COLO829 (cell line): ENCODE data around the gene CUX1.
"Not testable (repeated sequence)": the region's sequence is repeated elsewhere in the genome, so short reads cannot be mapped to it uniquely, and the experiment has no call there.

Experiments used
- DNase-seq: peaks from one replicate; pipeline ENCODE4 v3.0.0; 2012; ENCODE audit warnings: low spot score

CUX1 gene

DNA sequence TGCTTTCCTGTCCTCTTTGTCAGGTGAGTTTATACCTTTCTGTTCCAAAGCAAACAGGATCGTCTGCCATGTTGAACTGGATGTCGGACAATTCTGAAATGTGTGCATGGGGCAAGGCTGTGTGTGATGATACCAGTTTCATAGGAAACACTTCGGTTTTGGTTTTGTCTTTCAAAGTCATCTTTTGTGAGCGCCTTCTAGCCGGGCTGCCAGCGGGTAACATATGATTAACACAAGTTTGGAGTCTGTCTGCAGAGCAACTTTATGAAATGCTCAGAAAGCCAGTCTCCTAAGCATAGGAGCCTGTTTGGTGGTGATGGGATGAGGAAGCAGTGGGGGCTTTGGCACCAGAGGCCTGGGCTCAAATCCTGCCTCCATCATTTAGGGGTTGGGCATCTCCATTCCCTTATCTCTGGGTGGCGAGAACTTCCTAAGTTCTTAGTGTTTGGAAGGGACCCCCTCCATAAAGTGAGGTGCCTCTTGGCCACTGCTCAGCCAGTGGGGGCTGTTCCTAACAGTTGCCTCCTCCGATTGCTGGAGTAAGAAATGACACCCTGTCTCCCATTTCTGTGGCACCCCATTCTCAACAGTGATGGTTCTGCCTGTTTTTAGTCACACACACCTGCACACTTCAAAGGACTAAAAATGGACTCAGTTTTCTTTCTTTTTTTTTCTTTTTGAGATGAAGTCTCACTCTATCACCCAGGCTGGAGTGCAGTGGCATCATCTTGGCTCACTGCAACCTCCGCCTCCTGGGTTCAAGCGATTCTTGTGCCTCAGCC lies 36.8 kb downstream of the CUX1 start:
- no peak for DNase-seq

DNA sequence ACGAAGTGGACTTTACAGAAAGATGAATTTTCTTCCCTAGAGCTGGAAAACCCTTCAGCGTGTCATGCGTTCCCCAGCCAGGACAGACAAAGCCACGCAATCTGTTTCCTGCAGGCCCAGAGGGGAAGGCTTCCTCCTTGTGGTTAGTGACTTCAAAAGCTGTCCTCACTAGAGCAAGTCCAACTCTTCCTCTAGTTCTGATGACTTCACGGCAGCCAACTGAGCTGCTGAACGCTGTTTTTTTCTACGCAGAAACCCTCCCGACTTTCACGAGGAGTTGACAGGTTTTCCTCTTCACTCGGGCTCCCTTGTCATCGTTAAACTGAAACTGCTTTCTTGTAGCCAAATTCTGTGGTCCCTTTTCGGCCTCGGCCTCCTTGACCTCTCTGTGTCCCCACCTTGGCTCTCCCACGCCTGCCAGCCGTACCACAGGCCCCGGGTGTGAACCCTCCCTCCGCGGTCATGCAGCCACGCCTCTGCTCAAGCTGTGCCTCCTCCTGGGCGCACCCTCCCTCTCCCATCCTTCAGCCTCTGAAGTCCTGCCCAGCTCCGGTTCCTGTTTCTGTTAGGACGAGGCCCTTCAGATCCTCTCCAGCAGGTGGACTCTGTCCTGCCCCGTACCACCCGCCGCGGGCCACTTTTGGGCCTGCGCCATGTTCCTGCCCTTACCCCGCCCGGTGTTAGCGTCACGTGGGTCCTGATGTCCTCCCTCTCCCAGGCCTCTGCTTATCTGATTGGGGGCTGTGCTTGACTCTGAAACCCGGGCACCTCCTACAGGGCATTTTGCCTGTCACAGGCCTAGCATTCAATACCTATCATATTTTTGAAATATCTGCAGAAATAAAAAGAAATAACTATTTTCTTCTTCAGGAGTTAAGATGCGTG lies 39.3 kb downstream of the CUX1 start:
- DNase-seq, result peak; percentile 98

DNA sequence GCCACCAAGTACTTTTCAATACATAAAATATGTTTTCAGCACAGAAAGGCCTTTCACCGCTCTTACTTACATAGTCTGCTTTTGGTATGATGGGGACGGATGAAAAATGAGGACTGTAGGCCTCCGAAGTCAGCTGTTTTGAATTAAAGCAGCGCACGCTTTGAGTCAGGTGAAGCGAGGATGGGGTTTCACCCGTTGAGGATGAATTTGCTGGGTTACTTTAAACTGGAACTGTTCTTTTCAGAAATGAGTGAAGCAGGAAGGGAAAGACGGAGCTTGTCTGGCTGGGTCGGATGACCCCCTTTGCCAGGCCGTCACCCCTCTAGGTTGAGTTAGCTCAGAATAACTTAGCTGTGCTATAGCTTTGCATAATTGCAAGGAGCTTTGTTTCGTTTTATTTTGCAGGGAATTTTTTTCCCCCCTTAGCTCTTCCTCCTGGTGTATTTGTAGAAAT lies 40.0 kb downstream of the CUX1 start:
- no peak for DNase-seq

DNA sequence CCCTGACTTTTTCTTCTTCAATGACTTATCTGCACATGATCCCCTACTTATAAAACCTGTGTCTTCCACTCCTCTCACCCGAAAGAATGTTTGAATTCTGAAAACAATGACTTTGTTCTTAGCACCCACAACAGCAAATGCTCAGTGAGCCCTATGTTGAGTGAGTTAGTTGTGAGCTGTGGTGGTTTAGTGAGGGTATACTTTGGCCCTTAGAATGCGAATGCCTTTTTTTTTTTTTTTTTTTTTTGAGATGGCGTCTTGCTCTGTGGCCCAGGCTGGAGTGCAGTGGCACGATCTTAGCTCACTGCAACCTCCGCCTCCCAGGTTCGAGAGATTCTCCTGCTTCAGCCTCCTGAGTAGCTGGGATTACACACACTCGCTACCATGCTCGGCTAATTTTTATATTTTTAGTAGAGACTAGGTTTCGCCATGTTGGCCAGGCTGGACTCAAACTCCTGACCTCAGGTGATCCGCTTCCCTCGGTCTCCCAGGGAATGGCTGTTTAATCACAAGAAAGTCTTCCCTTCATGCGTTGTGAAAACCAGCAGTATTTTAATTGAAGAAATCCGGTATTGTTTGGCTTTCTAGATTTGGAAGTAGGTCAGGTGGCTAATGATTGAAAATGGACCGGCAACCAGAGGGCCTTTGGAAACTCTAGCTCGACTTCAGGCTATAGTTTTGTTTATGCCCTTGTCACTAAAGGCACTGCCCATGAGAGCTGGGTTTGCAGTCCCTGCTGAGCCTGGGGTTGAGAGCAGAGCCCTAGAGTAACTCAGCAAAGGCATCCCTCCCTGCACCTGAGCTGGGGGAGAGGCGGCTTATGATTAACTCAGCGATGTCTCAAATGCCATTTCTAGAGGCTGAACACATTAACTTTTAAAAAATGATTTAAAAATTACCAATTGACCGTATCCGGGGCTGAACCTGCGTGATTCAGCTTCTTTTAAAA lies 41.3 kb downstream of the CUX1 start:
- no peak for DNase-seq

DNA sequence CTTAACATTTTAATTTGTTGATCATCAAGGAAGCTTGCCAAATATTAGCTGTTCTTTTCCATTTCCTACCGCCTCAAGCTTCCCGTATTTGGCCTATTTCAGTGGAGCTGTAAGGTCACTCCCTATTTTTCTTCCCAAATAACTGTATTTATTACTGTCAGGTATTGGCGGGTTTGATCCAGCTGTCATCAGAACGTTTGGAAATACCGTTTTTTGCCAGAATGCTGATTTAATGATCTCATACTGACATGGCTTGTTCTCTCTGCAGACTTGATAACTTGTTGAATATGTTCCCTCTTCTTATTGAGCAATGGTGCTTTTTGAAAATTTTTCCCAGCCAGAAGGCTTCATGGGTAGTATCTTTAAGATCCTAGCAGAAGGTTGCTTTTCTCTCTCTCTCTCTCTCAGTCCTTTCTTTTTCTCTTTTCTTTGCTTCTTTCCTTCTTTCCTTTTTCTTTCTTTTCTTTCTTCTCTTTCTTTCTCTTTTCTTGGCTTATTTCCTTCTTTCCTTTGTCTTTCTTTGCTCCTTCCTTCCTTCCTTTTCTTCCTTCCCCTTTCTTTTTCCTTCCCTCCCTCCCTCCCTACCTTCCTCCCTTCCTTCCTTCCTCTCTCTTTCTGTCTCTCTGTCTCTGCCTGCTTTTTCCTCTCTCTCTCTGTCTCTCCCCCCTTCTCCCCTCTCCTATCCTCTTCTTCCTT lies 42.1 kb downstream of the CUX1 start:
- DNase-seq, result no peak

DNA sequence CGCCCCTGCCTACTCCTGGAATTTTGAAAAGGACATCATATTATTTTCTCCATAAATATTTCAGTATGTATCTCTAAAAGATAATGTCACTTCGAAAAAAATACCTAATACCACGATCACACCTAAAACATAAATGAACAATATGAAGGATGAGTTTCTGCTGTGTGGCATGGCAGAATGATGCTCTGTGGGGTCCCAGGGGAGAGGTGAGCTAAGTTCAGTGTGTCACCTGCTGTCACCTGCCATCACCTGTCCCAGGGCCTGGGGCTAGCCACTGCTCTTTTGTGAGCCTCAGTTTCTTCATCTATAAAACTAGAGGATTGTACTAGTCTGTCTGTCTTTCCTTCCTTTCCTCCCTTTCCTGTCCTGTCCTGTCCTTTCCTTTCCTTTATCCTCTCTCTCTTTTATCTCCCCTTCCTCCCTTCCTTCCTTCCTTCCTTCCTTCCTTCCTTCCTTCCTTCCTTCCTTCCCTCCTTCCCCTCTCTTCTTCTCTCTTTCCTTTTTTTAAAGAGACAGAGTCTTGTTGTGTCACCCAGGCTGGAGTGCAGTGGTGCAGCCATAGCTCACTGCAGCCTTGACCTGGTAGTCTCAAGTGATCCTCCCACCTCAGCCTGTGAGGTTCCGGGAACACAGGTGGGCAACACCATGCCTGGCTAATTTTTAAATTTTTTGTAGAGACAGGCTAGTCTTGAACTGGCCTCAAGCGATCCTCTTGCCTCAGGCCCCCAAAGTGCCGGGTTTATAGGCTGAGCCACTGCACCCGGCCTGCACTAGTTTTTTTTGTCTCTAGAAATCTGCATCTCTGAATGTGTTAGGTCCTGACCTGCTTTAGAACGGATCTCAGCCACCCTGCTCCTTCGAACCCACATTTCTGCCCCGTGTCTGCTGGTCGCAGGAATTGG lies 43.1 kb downstream of the CUX1 start:
- DNase-seq, result no peak

DNA sequence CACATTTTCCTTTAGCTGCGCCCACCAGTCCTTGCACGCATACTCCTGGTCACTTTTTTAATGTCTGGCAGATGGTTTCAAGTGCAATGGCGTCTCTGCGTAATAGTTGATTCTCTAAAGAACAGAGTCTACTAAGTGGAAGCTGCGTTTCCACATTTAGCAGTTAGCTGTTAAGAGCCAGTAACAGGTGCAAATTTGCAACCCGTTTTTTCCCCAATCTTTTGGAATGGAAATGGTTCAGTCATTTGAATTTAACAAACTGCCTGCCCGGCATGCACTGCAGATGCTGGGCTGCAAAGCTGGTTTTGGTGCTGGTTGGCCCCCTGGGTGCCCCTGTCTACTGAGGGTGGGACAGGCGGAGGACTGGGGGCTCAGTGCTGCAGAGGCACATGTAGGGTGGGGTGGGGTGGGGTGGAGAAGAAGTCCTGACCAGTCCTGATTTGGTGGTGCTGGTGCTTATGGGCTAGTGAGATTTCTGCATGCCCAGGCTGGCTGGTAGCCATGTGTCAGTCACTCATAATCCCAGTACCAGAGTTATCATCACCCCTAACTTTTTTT lies 43.9 kb downstream of the CUX1 start:
- no peak for DNase-seq

DNA sequence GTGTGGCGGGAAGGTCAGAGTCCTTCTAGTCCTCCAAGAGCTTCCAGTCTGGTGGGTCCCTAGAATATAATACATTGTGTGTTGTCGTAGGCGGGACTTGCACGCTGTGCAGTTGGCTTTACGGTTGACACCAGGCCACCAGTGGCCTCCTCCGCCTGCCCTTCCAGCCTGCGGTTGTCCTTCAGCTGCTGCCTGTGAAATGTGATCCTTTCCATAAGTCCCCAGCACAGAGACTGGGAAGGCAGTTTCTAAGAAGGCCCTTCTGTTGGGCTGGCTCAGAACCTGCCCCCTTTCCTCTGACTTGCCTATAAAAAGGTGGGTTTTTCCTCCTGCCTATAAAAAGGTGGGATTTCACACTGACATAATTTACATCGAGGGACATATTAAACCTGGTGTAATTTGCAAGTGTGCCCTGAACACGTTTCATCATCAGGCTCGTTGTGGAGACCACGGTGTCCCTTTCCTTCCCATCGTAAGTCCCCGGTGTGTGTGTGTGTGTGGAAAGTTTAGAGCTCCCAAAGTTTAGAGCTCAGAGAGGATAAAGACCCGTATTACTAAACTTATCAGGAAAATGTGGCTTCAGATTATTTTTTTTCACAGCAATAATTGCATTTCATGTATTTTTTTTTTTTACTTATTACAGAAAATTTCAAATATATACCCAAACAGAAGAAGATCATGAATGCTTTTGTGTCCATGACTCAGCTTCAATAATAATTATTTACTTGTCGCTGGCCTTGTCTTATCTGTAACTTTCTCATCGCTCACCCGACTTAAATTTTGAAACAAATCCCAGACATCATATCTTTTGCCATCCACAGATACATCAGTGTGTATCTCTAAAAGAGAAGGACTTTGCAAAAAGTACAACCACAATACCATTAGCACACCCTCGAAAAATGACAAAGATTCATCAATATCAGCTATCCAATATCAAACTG lies 45.1 kb downstream of the CUX1 start:
- no peak for DNase-seq

DNA sequence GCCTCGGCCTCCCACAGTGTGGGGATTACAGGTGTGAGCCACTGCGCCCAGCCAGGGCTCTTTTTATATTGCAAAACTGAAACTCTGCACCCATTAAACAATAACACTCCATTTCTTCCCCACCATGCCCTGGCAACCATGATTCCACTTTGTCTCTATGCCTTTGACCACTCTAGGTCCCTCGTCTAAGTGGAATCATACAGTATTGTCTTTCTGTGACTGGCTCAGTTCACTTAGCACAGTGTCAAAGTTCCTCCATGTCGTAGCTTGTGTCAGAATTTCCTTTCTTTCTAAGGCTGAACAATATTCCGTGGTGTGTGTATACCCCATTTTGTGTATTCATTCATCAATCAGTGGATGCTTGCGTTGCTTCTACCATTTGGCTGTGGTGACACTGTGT lies 46.2 kb downstream of the CUX1 start:
- DNase-seq, result no peak

DNA sequence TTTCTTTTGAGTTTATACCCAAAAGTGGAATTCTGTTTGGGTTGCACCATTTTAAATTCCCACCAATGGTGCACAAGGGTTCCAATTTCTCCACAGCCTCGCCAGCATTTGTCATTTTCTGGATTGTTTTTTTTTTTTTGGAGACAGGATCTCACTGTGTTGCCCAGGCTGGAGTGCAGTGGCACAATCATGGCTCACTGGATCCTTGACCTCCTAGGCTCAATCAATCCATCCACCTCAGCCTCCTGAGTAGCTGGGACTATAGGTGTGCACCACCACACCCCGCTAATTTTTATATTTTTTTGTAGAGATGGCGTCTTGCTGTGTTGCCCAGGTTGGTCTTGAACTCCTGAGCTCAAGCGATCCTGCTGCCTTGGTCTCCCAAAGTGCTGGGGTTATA lies 46.6 kb downstream of the CUX1 start:
- no peak for DNase-seq

DNA sequence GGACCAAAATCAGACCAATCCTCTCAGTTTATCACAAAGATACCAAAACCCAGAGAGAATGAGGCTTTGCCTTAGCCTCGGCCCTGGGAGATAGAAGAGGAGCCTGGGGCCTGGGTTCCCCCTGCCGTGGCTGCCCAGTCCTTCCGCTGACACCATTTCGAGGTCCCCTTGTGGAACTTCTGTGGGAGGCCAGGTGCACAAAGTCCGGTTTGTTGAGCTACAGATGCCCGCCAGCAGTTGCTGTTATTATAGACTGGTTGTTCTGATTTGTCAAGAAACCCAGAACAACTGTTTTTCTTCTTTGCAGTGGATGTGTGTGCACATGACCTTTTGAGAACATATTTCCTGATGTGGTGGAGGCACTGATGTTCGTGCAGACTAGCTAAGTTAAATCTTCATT lies 47.6 kb downstream of the CUX1 start:
- DNase-seq, result no peak

DNA sequence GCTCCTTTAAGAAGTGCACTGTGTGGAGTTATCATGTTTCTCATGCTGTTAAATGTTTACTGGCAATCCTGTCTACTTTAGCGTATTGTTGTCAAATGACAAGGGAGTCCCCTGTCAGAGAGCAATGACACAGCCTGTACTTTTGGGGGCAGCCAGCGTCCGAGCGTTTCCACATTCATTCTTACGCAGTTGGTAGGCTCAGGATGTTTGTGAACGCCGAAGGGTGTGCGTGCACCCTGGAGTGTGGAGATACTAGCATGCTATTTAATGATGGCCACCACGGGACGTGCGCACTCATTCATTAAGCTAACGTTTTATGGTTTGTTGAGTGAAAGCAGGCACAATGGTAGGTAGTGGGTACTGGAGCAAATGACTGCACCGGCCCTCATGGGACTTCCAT lies 48.0 kb downstream of the CUX1 start:
- no peak for DNase-seq

DNA sequence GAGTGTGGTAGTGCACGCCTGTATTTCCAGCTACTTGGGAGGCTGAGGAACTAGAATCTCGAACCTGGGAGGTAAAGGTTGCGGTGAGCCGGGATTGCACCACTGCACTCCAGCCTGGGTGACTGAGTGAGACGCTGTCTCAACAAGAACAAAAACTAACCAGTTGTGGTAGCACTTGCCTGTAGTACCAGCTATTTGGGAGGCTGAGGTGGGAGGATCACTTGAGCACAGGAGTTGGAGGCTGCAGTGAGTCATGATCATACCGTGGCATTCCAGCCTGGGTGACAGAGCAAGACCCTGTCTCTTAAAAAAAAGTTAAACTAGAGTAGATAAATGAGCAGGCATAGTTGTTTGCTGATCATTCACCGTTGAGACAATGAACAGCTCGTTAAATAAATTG lies 48.9 kb downstream of the CUX1 start:
- no peak for DNase-seq

DNA sequence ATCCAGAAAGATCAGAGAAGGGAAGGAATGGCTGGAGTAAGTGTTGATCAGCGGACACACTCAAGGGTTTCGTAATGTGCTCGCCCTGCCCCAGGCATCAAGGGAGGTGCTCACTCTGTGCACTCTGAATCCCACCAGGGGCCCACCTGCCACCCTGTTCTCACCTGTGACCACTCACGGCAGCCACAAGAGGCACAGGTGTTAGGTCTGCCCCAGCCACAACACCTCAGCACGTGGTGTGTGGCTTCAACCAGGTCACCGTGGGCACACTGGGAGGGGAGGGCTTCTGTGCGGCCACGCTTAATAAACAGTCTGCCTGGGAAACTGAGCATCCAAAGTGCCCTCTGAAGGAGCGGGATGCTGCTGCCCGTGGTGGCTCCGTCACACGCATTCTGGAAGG lies 49.8 kb downstream of the CUX1 start:
- no peak for DNase-seq

DNA sequence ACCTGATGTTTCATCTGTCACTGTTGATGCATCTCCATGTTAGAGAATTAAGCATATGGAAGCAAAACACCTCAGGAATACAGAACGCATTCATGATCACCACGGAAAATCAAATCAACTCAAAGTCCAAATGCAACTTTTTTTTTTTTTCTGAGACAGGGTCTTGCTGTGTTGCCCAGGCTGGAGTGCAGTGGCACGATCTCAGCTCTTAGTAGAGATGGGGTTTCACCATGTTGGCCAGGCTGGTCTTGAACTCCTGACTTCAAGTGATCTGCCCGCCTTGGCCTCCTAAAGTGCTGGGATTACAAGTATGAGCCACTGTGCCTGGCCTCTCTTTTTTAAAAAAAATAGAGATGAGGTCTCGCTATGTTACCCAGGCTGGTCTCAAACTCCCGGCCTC lies 50.3 kb downstream of the CUX1 start:
- DNase-seq, result not testable (repeated sequence)

DNA sequence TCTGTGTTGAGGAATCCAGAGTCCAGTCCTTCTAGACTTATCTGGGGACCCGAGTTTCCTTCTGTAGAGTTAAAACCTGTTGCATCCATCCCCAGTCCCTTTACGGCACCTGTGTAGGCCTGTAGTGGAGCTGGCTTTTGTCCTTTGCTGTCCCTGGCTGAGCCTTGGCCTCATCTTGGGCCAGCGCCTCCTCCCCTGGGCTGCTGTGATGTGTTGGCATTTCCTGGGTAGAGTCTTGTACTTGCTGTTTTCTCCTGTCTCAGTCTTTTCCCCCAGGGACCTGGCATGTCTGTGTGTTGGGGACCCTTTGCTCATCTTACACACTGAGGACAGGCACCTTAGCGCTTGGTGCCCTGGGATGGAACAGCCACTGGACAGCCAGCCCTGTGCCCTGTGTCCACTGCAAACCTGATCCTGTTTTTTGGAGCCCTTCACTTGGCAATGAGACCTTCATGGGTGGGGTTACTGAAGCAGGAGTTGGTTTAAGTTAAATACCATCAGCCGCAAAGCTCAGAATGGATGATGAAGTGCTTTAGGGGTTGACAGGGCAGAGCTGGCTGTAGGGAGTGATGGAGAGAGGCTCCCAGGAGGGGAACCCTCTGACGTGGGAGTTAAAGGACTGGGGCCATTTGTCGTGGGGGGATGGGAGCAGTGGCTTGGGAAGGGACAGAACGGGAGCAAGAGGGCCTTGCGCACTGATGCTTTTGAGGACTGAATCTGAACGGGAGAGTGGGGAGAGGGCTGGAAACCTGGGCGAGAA lies 50.9 kb downstream of the CUX1 start:
- no peak for DNase-seq

DNA sequence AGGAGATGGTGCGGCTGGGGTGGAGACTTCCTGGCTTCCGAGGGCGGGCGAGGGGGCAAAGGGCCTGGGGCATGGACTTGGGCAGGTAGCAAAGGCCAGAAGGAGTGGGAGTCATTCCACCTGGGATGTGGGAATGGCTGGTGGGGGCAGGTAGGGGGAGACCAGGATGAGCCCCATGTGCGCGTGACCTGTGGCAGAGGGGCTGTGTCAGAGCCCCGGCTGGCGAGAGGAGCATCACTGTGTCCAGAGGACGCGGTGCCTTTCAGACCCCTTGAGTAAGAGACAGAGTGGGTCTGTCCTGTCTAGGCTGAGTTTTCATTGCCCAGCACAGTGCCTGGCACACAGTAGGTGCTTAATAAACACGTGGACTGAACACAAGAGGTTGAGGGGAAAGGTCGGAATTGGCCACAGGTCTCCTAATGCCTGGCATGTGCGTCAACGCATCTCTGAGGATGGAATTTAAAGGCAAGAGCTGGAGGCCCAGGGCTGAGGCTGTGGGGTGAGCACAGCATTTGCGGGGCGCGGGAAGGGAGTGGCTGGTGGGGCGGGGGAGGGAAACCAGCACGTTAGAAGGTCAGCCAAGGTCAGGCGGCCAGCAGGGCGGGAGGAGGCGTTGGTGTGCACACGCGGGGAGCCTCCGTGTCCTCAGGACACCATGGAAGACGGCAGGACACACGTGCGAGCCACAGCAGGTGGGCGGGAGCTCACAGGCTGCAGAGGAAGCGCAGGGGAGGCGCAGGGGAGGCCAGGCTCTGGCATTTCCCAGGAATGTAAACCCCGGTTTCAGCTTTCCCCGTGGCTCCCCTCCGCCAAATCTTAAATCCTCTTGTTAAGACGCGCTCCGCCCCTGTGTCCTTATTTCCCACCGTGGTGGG lies 51.8 kb downstream of the CUX1 start:
- DNase-seq, result no peak
